Esophagus muscularis mucosa (tissue), 4 donors: Measurements from ENCODE around the gene UHRF1.

Experiments used
- EP300 ChIP-seq: sonication (generic); formaldehyde crosslinking; IDR thresholded peaks from one replicate; pipeline ENCODE4 v1.6.1; 2017; ENCODE audit warnings: antibody characterized with exemption
- POLR2A ChIP-seq: fragments of 450-650 bp; IDR thresholded peaks from one replicate; pipeline ENCODE4 v1.6.1; 2017; ENCODE audit warnings: antibody characterized with exemption, moderate library complexity, mild to moderate bottlenecking, low read depth
- POLR2AphosphoS5 ChIP-seq, 2 donors: sonication (generic); formaldehyde crosslinking; IDR thresholded peaks; one replicate each; pipeline ENCODE4 v1.6.1; 2017; ENCODE audit warnings: antibody characterized with exemption in 2 of 2
- TF ChIP-seq, protein P1 (sequence below), 3 experiments: fragments of 200-600 bp in 2 of 3; fragments of 450-650 bp in 1 of 3; sonication (generic) in 2 of 3; IDR thresholded peaks; one replicate each; pipeline ENCODE4 v1.5.1; 2017 to 2019; ENCODE audit warnings: antibody characterized with exemption in 3 of 3, mild to moderate bottlenecking in 2 of 3, moderate library complexity in 1 of 3

DNA sequence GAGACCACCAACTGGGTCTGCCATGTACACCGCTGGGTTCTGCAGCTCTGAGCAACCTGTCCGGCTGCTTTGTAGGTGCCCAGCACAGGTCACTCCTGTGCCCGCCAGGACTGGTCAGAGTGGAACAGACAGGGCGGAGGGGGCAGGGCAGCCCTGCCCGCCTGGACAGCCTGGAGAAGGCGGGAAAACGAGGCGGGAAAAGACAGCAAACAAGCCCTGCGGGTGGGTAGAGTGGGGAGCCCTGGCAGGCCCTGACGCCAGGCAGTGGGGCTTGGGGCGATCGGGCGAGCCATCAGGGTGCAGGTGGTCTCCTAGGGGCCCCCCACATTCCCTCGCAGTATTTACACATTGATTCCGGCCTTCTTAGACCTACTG, 533 bp upstream of the UHRF1 start:
- TF ChIP-seq EP300 (no peak), POLR2A (no peak), POLR2AphosphoS5 (IDR thresholded peaks at IDR 0.05) (no peak)
- TF ChIP-seq, protein P1, sequence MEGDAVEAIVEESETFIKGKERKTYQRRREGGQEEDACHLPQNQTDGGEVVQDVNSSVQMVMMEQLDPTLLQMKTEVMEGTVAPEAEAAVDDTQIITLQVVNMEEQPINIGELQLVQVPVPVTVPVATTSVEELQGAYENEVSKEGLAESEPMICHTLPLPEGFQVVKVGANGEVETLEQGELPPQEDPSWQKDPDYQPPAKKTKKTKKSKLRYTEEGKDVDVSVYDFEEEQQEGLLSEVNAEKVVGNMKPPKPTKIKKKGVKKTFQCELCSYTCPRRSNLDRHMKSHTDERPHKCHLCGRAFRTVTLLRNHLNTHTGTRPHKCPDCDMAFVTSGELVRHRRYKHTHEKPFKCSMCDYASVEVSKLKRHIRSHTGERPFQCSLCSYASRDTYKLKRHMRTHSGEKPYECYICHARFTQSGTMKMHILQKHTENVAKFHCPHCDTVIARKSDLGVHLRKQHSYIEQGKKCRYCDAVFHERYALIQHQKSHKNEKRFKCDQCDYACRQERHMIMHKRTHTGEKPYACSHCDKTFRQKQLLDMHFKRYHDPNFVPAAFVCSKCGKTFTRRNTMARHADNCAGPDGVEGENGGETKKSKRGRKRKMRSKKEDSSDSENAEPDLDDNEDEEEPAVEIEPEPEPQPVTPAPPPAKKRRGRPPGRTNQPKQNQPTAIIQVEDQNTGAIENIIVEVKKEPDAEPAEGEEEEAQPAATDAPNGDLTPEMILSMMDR (IDR thresholded peaks at IDR 0.05), result no peak
